ENCODE results near the gene ABHD17C. TPM values are rescaled to one million over a fixed set of nuclear protein-coding genes. Genes with fewer than 3 reads are reported as not detected.

The ABHD17C gene
- polyA plus RNA-seq, 1 donor (not counting 4 experiments of a cell fraction or from before 2014, with no cell fraction given) = 23.3 TPM

DNA sequence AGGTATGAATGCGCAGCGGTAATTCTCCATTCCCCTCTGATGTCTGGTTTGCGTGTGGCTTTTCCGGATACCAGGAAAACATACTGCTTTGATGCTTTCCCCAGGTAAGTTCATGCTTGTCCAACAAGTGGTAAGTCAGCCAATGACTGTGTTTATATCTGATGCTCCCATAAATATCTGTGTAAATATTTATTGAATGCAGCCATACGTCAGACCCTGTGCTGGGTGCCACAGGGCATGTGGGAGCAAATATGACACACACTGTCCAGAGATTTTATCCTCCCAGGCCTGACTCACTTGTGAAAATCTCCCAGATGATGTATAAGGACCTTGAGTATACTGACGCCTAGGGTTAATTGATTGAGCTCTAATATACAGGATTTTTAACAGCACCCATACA, 54.5 kb downstream of the ABHD17C start:
- no peak overlapping the region for H3K9ac ChIP-seq (ENCODE audit: control insufficient read depth, extremely low read depth, insufficient read depth, low read length)
- H3K79me2 ChIP-seq (ENCODE audit: control insufficient read depth, insufficient read depth, low read length) = peaks cover 32% of the 10 kb centered on the region
- H3K4me1 ChIP-seq (ENCODE audit: control insufficient read depth, extremely low read depth, insufficient read depth, low read length) = no peaks in the 10 kb centered on the region
- no peak for DNase-seq (ENCODE audit: low read depth, low spot score)
- H3K9me1 ChIP-seq (ENCODE audit: control insufficient read depth, extremely low read depth, insufficient read depth, low read length) = peaks cover 3% of the 10 kb centered on the region
- H2AFZ ChIP-seq (ENCODE audit: control insufficient read depth, low read length) = no peak overlapping the region
- no peak for FAIRE-seq
- H3K4me3 ChIP-seq (ENCODE audit: control insufficient read depth in 2 of 3, extremely low read depth in 1 of 3, insufficient read depth in 2 of 3, low read depth in 1 of 3, low read length in 3 of 3) = no peak overlapping the region
- H4K20me1 ChIP-seq (ENCODE audit: control insufficient read depth, extremely low read depth, insufficient read depth, low read length) = no peaks in the 10 kb centered on the region
- peaks cover 10 to 20% of the 10 kb centered on the region in 2 experiments for H3K36me3 ChIP-seq (ENCODE audit: control insufficient read depth in 2 of 2, extremely low read depth in 1 of 2, insufficient read depth in 2 of 2, low read length in 2 of 2)
- H3K9me3 ChIP-seq (ENCODE audit: control insufficient read depth, low read depth, low read length) = no peaks in the 10 kb centered on the region
- no peak for TF ChIP-seq EZH2 (IDR thresholded peaks at IDR 0.05; ENCODE audit: low read length)
- TF ChIP-seq, protein P1, sequence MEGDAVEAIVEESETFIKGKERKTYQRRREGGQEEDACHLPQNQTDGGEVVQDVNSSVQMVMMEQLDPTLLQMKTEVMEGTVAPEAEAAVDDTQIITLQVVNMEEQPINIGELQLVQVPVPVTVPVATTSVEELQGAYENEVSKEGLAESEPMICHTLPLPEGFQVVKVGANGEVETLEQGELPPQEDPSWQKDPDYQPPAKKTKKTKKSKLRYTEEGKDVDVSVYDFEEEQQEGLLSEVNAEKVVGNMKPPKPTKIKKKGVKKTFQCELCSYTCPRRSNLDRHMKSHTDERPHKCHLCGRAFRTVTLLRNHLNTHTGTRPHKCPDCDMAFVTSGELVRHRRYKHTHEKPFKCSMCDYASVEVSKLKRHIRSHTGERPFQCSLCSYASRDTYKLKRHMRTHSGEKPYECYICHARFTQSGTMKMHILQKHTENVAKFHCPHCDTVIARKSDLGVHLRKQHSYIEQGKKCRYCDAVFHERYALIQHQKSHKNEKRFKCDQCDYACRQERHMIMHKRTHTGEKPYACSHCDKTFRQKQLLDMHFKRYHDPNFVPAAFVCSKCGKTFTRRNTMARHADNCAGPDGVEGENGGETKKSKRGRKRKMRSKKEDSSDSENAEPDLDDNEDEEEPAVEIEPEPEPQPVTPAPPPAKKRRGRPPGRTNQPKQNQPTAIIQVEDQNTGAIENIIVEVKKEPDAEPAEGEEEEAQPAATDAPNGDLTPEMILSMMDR (optimal IDR thresholded peaks at IDR 0.05 in 1 of 3, IDR thresholded peaks at IDR 0.05 in 1 of 3, conservative IDR thresholded peaks at IDR 0.05 in 1 of 3; ENCODE audit: extremely low read depth in 1 of 3, insufficient read depth in 2 of 3, low read length in 3 of 3) = no peak
- no peaks in the 10 kb centered on the region for H3K27me3 ChIP-seq (ENCODE audit: control insufficient read depth, extremely low read depth, insufficient read depth, low read length)
- dilution Hi-C loops (cut with MboI; ENCODE audit: extremely low pct_ligation_motif_present, low sequenced_read_pairs) = no loop called here
- H3K27ac ChIP-seq (ENCODE audit: control insufficient read depth, insufficient read depth, low read length) = no peak overlapping the region
- H3K4me2 ChIP-seq (ENCODE audit: control insufficient read depth, extremely low read depth, insufficient read depth, low read depth, low read length) = no peak overlapping the region

DNA sequence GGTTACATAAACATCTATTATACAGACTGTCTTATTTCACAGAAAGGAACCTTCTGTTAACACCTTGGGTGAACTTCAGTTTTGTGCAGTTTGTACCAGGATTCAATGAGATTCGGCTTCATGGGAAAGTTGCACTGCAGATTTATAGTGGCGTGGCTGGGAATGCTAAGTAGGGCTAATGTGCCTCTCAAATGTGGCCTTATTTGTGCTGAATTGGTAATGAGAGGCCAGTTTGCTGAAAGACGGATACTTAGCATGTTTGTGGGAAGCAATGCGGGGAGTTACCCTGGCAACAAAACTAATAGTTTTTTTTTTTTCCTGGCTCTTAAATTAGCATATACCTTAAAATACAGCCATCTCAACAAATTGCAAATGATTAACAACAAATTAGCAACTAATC, 55.5 kb downstream of the ABHD17C start:
- Histone ChIP-seq H3K36me3 (ENCODE audit: control insufficient read depth in 2 of 2, extremely low read depth in 1 of 2, insufficient read depth in 2 of 2, low read length in 2 of 2) (peaks cover 10 to 21% of the 10 kb centered on the region in 2 experiments), H4K20me1 (ENCODE audit: control insufficient read depth, extremely low read depth, insufficient read depth, low read length) (no peaks in the 10 kb centered on the region), H3K79me2 (ENCODE audit: control insufficient read depth, insufficient read depth, low read length) (peaks cover 26% of the 10 kb centered on the region), H3K4me2 (ENCODE audit: control insufficient read depth, extremely low read depth, insufficient read depth, low read depth, low read length) (no peak overlapping the region), H3K9me3 (ENCODE audit: control insufficient read depth, low read depth, low read length) (no peaks in the 10 kb centered on the region), H3K27me3 (ENCODE audit: control insufficient read depth, extremely low read depth, insufficient read depth, low read length) (no peaks in the 10 kb centered on the region), H3K27ac (ENCODE audit: control insufficient read depth, insufficient read depth, low read length) (no peak overlapping the region), H3K4me3 (ENCODE audit: control insufficient read depth in 2 of 3, extremely low read depth in 1 of 3, insufficient read depth in 2 of 3, low read depth in 1 of 3, low read length in 3 of 3) (no peak overlapping the region), H3K9ac (ENCODE audit: control insufficient read depth, extremely low read depth, insufficient read depth, low read length) (no peak overlapping the region), H3K4me1 (ENCODE audit: control insufficient read depth, extremely low read depth, insufficient read depth, low read length) (no peaks in the 10 kb centered on the region), H3K9me1 (ENCODE audit: control insufficient read depth, extremely low read depth, insufficient read depth, low read length) (peaks cover 3% of the 10 kb centered on the region), H2AFZ (ENCODE audit: control insufficient read depth, low read length) (no peak overlapping the region)
- TF ChIP-seq, protein P1 (optimal IDR thresholded peaks at IDR 0.05 in 1 of 3, IDR thresholded peaks at IDR 0.05 in 1 of 3, conservative IDR thresholded peaks at IDR 0.05 in 1 of 3; ENCODE audit: extremely low read depth in 1 of 3, insufficient read depth in 2 of 3, low read length in 3 of 3) = no peak
- TF ChIP-seq EZH2 (IDR thresholded peaks at IDR 0.05; ENCODE audit: low read length) = no peak
- dilution Hi-C loops (cut with MboI; ENCODE audit: extremely low pct_ligation_motif_present, low sequenced_read_pairs) = no loop called here
- no peak for DNase-seq (ENCODE audit: low read depth, low spot score)
- no peak for FAIRE-seq

Data from keratinocyte (primary cell).